ENCODE measurements around the gene DDX55. TPM values are rescaled to one million over a fixed set of nuclear protein-coding genes. Genes with fewer than 3 reads are reported as not detected.

The DDX55 gene
- polyA plus RNA-seq, 1 donor (not counting 4 experiments of a cell fraction or from before 2014, with no cell fraction given), result 25.7 TPM

GRCh38 chr12:123617144-123617543 lies 15.2 kb downstream of the DDX55 start:
- dilution Hi-C loops (cut with MboI; ENCODE audit: extremely low pct_ligation_motif_present, low sequenced_read_pairs), result no loop called here
- TF ChIP-seq, protein P1, sequence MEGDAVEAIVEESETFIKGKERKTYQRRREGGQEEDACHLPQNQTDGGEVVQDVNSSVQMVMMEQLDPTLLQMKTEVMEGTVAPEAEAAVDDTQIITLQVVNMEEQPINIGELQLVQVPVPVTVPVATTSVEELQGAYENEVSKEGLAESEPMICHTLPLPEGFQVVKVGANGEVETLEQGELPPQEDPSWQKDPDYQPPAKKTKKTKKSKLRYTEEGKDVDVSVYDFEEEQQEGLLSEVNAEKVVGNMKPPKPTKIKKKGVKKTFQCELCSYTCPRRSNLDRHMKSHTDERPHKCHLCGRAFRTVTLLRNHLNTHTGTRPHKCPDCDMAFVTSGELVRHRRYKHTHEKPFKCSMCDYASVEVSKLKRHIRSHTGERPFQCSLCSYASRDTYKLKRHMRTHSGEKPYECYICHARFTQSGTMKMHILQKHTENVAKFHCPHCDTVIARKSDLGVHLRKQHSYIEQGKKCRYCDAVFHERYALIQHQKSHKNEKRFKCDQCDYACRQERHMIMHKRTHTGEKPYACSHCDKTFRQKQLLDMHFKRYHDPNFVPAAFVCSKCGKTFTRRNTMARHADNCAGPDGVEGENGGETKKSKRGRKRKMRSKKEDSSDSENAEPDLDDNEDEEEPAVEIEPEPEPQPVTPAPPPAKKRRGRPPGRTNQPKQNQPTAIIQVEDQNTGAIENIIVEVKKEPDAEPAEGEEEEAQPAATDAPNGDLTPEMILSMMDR (optimal IDR thresholded peaks at IDR 0.05 in 1 of 3, IDR thresholded peaks at IDR 0.05 in 1 of 3, conservative IDR thresholded peaks at IDR 0.05 in 1 of 3; ENCODE audit: extremely low read depth in 1 of 3, insufficient read depth in 2 of 3, low read length in 3 of 3), result no peak
- no peak for TF ChIP-seq EZH2 (IDR thresholded peaks at IDR 0.05; ENCODE audit: low read length)
- Histone ChIP-seq H3K27ac (ENCODE audit: control insufficient read depth, insufficient read depth, low read length) (no peak overlapping the region), H3K4me1 (ENCODE audit: control insufficient read depth, extremely low read depth, insufficient read depth, low read length) (peaks cover 13% of the 10 kb centered on the region), H3K36me3 (ENCODE audit: control insufficient read depth in 2 of 2, extremely low read depth in 1 of 2, insufficient read depth in 2 of 2, low read length in 2 of 2) (peaks cover 39 to 48% of the 10 kb centered on the region in 2 experiments), H3K27me3 (ENCODE audit: control insufficient read depth, extremely low read depth, insufficient read depth, low read length) (no peaks in the 10 kb centered on the region), H2AFZ (ENCODE audit: control insufficient read depth, low read length) (no peak overlapping the region), H3K9me1 (ENCODE audit: control insufficient read depth, extremely low read depth, insufficient read depth, low read length) (no peaks in the 10 kb centered on the region), H3K4me2 (ENCODE audit: control insufficient read depth, extremely low read depth, insufficient read depth, low read depth, low read length) (no peak overlapping the region), H3K79me2 (ENCODE audit: control insufficient read depth, insufficient read depth, low read length) (no peaks in the 10 kb centered on the region), H3K4me3 (ENCODE audit: control insufficient read depth in 2 of 3, extremely low read depth in 1 of 3, insufficient read depth in 2 of 3, low read depth in 1 of 3, low read length in 3 of 3) (no peak overlapping the region), H4K20me1 (ENCODE audit: control insufficient read depth, extremely low read depth, insufficient read depth, low read length) (no peaks in the 10 kb centered on the region), H3K9ac (ENCODE audit: control insufficient read depth, extremely low read depth, insufficient read depth, low read length) (no peak overlapping the region), H3K9me3 (ENCODE audit: control insufficient read depth, low read depth, low read length) (no peaks in the 10 kb centered on the region)
- FAIRE-seq (no peak), DNase-seq (ENCODE audit: low read depth, low spot score) (no peak)

DNA sequence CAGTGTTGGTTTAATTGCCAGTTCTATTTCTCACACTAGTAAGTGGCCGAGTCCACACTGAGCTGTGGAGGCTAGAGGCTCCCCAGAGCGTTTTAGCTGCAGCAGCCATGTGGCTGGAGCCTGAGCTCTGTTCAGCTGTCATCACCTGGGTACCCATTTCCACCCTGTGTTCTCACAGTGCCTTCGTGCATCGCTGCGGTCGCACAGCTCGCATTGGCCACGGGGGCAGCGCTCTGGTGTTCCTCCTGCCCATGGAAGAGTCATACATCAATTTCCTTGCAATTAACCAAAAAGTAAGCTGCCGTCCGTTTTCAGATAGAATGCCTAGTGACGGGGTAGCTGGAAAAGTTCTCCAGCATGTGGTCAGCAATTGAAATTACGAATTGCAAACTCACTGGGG lies 15.7 kb downstream of the DDX55 start:
- H3K79me2 ChIP-seq (ENCODE audit: control insufficient read depth, insufficient read depth, low read length), result no peaks in the 10 kb centered on the region
- no peaks in the 10 kb centered on the region for H3K9me3 ChIP-seq (ENCODE audit: control insufficient read depth, low read depth, low read length)
- no peak for DNase-seq (ENCODE audit: low read depth, low spot score)
- no peak overlapping the region for H3K4me2 ChIP-seq (ENCODE audit: control insufficient read depth, extremely low read depth, insufficient read depth, low read depth, low read length)
- TF ChIP-seq, protein P1 (optimal IDR thresholded peaks at IDR 0.05 in 1 of 3, IDR thresholded peaks at IDR 0.05 in 1 of 3, conservative IDR thresholded peaks at IDR 0.05 in 1 of 3; ENCODE audit: extremely low read depth in 1 of 3, insufficient read depth in 2 of 3, low read length in 3 of 3), result no peak
- TF ChIP-seq EZH2 (IDR thresholded peaks at IDR 0.05; ENCODE audit: low read length), result no peak
- no peak overlapping the region for H2AFZ ChIP-seq (ENCODE audit: control insufficient read depth, low read length)
- no peaks in the 10 kb centered on the region for H4K20me1 ChIP-seq (ENCODE audit: control insufficient read depth, extremely low read depth, insufficient read depth, low read length)
- no peak overlapping the region for H3K4me3 ChIP-seq (ENCODE audit: control insufficient read depth in 2 of 3, extremely low read depth in 1 of 3, insufficient read depth in 2 of 3, low read depth in 1 of 3, low read length in 3 of 3)
- peaks cover 39 to 50% of the 10 kb centered on the region in 2 experiments for H3K36me3 ChIP-seq (ENCODE audit: control insufficient read depth in 2 of 2, extremely low read depth in 1 of 2, insufficient read depth in 2 of 2, low read length in 2 of 2)
- H3K4me1 ChIP-seq (ENCODE audit: control insufficient read depth, extremely low read depth, insufficient read depth, low read length), result peaks cover 18% of the 10 kb centered on the region
- no peaks in the 10 kb centered on the region for H3K27me3 ChIP-seq (ENCODE audit: control insufficient read depth, extremely low read depth, insufficient read depth, low read length)
- H3K9ac ChIP-seq (ENCODE audit: control insufficient read depth, extremely low read depth, insufficient read depth, low read length), result no peak overlapping the region
- no peak for FAIRE-seq
- H3K9me1 ChIP-seq (ENCODE audit: control insufficient read depth, extremely low read depth, insufficient read depth, low read length), result no peaks in the 10 kb centered on the region
- dilution Hi-C loops (cut with MboI; ENCODE audit: extremely low pct_ligation_motif_present, low sequenced_read_pairs), result no loop called here
- no peak overlapping the region for H3K27ac ChIP-seq (ENCODE audit: control insufficient read depth, insufficient read depth, low read length)
